Smooth muscle cell (in vitro differentiated cells): ENCODE data around the gene PRRT3. TPM values are rescaled to one million over a fixed set of nuclear protein-coding genes. Genes with fewer than 3 reads are reported as not detected.

Source experiments
- DNase-seq: peaks from one replicate; lab custom pipeline; 2025; ENCODE audit not compliant: unreplicated experiment; lab: John Stamatoyannopoulos, UW
- H2AFZ ChIP-seq: fragments of 200-600 bp; sonication (generic); 2 replicates; pipeline ENCODE4 v1.6.0; 2016; ENCODE audit warnings: antibody characterized with exemption, low read depth, mild to moderate bottlenecking
- H3F3A ChIP-seq: fragments of 200-600 bp; sonication (generic); 2 replicates; pipeline ENCODE4 v1.6.0; 2017; ENCODE audit warnings: antibody characterized with exemption, low read depth
- H3K27ac ChIP-seq: fragments of 200-600 bp; sonication (generic); 2 replicates; pipeline ENCODE4 v1.5.1; 2016; ENCODE audit warnings: low read depth, mild to moderate bottlenecking
- H3K27me3 ChIP-seq: fragments of 200-600 bp; sonication (generic); 2 replicates; pipeline ENCODE4 v1.6.1; 2016; ENCODE audit warnings: low read depth, mild to moderate bottlenecking
- H3K36me3 ChIP-seq: fragments of 200-600 bp; sonication (generic); 2 replicates; pipeline ENCODE4 v1.5.1; 2016; ENCODE audit warnings: low read depth
- H3K4me1 ChIP-seq: fragments of 200-600 bp; sonication (generic); 2 replicates; pipeline ENCODE4 v1.5.1; 2016; ENCODE audit warnings: low read depth
- H3K4me2 ChIP-seq: fragments of 200-600 bp; sonication (generic); 2 replicates; pipeline ENCODE4 v1.6.0; 2016; ENCODE audit warnings: mild to moderate bottlenecking
- H3K4me3 ChIP-seq: fragments of 200-600 bp; sonication (generic); 2 replicates; pipeline ENCODE4 v1.5.1; 2016; ENCODE audit warnings: mild to moderate bottlenecking
- H3K79me2 ChIP-seq: fragments of 200-600 bp; sonication (generic); 2 replicates; pipeline ENCODE4 v1.6.0; 2016; ENCODE audit warnings: low read depth, mild to moderate bottlenecking
- H3K9ac ChIP-seq: fragments of 200-600 bp; sonication (generic); 2 replicates; pipeline ENCODE4 v1.6.0; 2016; ENCODE audit warnings: low read depth
- H3K9me3 ChIP-seq: fragments of 200-600 bp; sonication (generic); replicated peaks from 2 replicates; pipeline ENCODE4 v1.5.1; 2016; ENCODE audit warnings: low read depth
- H4K20me1 ChIP-seq: fragments of 200-600 bp; sonication (generic); 2 replicates; pipeline ENCODE4 v1.6.0; 2016; ENCODE audit warnings: low read depth
- WGBS: methylation state at CpG from one replicate; pipeline ENCODE4 v1.1.7; 2016; ENCODE audit warnings: low lambda C conversion rate; 5-methylcytosine and 5-hydroxymethylcytosine counted together
- polyA plus RNA-seq: library from polyadenylated mRNA; unstranded; fragments of >200 nt; fragmentation: Nextera tagmentation; extraction: Ambion mirVana; gene quantifications from 2 replicates; pipeline ENCODE4 v1.2.1, GENCODE V29; 2016
- total RNA-seq: library from RNA; depleted of rRNA; stranded (reverse); fragments of >200 nt; gene quantifications from 2 replicates; pipeline ENCODE4 v1.2.3, GENCODE V29; 2014
- TF ChIP-seq, protein P1 (sequence below): fragments of 200-600 bp; sonication (generic); IDR thresholded peaks from 2 replicates; pipeline ENCODE4 v1.5.1; 2017; ENCODE audit warnings: borderline replicate concordance, mild to moderate bottlenecking, antibody characterized with exemption; ENCODE audit not compliant: insufficient read depth, poor library complexity, severe bottlenecking

Gene PRRT3
- total and polyA plus RNA-seq, 2 experiments from 2014 or later, result 1.3 to 2.4 TPM

DNA sequence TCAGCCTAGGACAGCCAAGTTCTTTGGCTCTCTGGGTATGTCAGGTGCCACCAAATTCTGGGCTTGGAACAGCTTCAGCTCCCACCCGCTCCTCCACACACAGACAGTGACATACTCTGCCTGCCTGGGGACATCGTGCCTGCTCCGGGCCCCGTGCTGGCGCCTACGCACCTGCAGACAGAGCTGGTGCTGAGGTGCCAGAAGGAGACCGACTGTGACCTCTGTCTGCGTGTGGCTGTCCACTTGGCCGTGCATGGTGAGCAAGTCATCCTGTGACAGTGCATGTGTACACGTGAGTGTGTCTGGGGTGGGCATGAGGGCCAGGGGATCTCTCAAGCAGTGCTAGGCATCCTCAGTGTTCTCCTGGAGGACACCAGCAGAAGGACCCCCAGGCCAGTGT, 34.4 kb downstream of the PRRT3 start:
- H3K79me2 ChIP-seq, result no peaks in the 10 kb centered on the region
- H3K9me3 ChIP-seq, result no peaks in the 10 kb centered on the region
- no peak overlapping the region for H3K9ac ChIP-seq
- H3K4me1 ChIP-seq, result peaks cover 16% of the 10 kb centered on the region
- no peaks in the 10 kb centered on the region for H3K36me3 ChIP-seq
- no peaks in the 10 kb centered on the region for H3K27me3 ChIP-seq
- 92% methylated on average over 10 of the region's 10 CpGs for WGBS
- H3K4me3 ChIP-seq, result no peak overlapping the region
- H2AFZ ChIP-seq, result no peak overlapping the region
- DNase-seq, result no peak
- H3F3A ChIP-seq, result no peaks in the 10 kb centered on the region
- H3K27ac ChIP-seq, result peak overlapping the region; percentile 75
- no peaks in the 10 kb centered on the region for H4K20me1 ChIP-seq
- TF ChIP-seq, protein P1, sequence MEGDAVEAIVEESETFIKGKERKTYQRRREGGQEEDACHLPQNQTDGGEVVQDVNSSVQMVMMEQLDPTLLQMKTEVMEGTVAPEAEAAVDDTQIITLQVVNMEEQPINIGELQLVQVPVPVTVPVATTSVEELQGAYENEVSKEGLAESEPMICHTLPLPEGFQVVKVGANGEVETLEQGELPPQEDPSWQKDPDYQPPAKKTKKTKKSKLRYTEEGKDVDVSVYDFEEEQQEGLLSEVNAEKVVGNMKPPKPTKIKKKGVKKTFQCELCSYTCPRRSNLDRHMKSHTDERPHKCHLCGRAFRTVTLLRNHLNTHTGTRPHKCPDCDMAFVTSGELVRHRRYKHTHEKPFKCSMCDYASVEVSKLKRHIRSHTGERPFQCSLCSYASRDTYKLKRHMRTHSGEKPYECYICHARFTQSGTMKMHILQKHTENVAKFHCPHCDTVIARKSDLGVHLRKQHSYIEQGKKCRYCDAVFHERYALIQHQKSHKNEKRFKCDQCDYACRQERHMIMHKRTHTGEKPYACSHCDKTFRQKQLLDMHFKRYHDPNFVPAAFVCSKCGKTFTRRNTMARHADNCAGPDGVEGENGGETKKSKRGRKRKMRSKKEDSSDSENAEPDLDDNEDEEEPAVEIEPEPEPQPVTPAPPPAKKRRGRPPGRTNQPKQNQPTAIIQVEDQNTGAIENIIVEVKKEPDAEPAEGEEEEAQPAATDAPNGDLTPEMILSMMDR, result no peak
- H3K4me2 ChIP-seq, result peak overlapping the region; percentile 91

DNA sequence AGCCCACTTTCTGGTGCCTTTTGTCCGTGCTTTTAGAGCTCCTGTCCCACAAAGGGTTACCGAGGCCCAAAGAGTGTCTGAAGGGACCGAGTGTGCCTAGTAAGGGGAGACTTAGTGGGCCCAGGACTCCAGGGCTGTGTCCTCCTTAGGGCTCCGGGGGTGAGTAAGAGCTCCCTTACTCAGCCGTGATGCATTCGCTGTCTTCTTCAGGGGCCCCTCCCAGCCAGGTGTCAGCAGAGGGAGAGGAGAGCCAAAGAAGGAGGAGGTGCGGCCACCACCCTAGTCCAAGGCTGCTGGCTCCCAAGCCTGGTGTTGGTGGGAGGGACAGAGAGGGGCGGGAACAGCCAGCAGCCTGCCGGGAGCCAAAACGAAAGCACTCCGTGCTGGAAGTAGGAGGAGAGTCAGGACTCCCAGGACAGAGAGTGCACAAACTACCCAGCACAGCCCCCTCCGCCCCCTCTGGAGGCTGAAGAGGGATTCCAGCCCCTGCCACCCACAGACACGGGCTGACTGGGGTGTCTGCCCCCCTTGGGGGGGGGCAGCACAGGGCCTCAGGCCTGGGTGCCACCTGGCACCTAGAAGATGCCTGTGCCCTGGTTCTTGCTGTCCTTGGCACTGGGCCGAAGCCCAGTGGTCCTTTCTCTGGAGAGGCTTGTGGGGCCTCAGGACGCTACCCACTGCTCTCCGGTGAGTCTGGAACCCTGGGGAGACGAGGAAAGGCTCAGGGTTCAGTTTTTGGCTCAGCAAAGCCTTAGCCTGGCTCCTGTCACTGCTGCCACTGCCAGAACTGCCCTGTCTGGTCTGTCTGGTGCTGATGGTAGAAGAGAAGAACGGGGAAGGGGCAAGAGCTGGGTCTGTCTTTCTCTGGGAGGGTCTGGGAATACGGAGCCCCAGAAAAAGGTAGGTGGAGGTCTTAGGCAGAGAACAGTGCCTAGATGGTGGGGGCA, 35.2 kb downstream of the PRRT3 start, which contains the start of gene IL17RC:
TSS of gene IL17RC (plus strand) at position 365 of the 947 bp plus-strand sequence. CDS start at position 583, 218 bp downstream.
- H3F3A ChIP-seq, result no peaks in the 10 kb centered on the region
- H3K27ac ChIP-seq, result peak within 1 kb of the TSS; percentile 75
- no peaks in the 10 kb centered on the region for H3K79me2 ChIP-seq
- H3K36me3 ChIP-seq, result no peaks in the 10 kb centered on the region
- H3K9ac ChIP-seq, result peak within 1 kb of the TSS; percentile 67
- H3K9me3 ChIP-seq, result no peaks in the 10 kb centered on the region
- no peaks in the 10 kb centered on the region for H3K27me3 ChIP-seq
- TF ChIP-seq, protein P1, result no peak
- peak within 1 kb of the TSS; percentile 91 for H2AFZ ChIP-seq
- H4K20me1 ChIP-seq, result no peaks in the 10 kb centered on the region
- DNase-seq, result peak; percentile 43
- H3K4me2 ChIP-seq, result peak within 1 kb of the TSS; percentile 91
- peak within 1 kb of the TSS; percentile 62 for H3K4me3 ChIP-seq
- peaks cover 16% of the 10 kb centered on the region for H3K4me1 ChIP-seq
- 27% methylated on average over 19 of the region's 19 CpGs for WGBS

DNA sequence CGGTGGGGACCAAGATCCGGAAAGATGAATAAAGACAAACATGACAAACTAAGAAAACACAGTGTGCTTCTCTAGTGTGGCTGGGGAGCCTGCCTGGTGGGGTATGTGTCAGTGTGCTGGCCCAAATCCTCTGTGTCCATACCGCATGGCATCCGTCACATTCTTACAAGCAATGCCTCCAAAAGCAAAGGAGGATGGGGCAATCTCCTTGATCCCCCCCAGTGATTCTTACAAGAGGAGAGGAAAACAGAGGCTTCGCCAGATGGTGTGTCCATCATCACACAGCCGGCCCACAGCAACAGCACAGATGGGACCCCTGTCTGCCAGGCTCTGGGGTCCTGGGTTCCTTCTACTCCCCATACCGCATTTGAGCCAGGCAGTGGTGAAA, 35.9 kb downstream of the PRRT3 start:
- H3K79me2 ChIP-seq, result no peaks in the 10 kb centered on the region
- H3K27me3 ChIP-seq, result no peaks in the 10 kb centered on the region
- H3K9me3 ChIP-seq, result no peaks in the 10 kb centered on the region
- H3F3A ChIP-seq, result no peaks in the 10 kb centered on the region
- WGBS, result 64% methylated on average over 7 of the region's 7 CpGs
- H3K27ac ChIP-seq, result peak overlapping the region; percentile 75
- no peak overlapping the region for H3K9ac ChIP-seq
- H3K4me1 ChIP-seq, result peaks cover 16% of the 10 kb centered on the region
- H3K4me2 ChIP-seq, result peak overlapping the region; percentile 91
- H3K36me3 ChIP-seq, result no peaks in the 10 kb centered on the region
- no peaks in the 10 kb centered on the region for H4K20me1 ChIP-seq
- no peak overlapping the region for H2AFZ ChIP-seq
- peak overlapping the region; percentile 62 for H3K4me3 ChIP-seq
- TF ChIP-seq, protein P1, result no peak
- DNase-seq, result no peak
